ENCODE results near the gene TEX2.
A peak's percentile ranks its signal among the peaks of the same experiment; 100 is the strongest.

TEX2 gene

DNA sequence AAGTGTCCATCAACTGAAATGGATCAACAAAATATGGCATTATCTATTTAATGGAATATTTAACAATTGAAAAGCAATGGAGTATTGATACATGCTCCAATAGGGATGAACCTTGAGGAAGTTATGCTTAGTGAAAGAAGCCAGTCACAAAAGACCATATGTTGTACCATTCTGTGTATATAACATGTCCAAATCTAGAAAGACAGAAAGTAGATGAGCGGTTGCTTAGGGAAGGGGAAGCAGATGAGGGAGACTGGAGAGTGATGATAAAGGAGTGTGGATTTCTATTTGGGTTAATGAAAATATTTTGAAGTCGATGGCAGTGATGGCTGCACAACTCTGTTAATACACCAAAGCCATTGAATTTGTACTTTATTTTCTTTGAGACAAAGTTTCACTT is 124.6 kb downstream of the TEX2 start:
- H3K27ac ChIP-seq = no peak overlapping the region
- TF ChIP-seq, protein P1, sequence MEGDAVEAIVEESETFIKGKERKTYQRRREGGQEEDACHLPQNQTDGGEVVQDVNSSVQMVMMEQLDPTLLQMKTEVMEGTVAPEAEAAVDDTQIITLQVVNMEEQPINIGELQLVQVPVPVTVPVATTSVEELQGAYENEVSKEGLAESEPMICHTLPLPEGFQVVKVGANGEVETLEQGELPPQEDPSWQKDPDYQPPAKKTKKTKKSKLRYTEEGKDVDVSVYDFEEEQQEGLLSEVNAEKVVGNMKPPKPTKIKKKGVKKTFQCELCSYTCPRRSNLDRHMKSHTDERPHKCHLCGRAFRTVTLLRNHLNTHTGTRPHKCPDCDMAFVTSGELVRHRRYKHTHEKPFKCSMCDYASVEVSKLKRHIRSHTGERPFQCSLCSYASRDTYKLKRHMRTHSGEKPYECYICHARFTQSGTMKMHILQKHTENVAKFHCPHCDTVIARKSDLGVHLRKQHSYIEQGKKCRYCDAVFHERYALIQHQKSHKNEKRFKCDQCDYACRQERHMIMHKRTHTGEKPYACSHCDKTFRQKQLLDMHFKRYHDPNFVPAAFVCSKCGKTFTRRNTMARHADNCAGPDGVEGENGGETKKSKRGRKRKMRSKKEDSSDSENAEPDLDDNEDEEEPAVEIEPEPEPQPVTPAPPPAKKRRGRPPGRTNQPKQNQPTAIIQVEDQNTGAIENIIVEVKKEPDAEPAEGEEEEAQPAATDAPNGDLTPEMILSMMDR (conservative IDR thresholded peaks at IDR 0.05) = no peak

DNA sequence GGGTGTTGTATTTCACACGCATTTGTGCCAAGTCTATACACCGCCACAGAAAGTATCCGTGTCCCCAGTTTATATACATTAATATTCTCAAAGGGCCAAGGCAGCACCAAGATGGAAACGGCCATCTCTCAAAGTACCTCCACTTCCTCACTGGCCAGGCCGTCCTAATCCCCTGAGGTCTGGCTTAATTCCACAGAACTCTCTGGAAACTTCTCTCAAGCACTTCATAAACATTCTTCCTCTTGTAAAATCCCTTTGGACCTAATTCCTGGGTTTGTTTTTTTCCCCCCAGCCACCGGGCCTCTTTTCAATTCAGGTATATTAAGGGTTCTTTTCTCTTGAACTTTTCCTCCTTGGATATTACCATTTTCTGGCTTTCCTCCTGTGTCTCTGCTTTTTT is 128.1 kb downstream of the TEX2 start:
- no peak overlapping the region for H3K27ac ChIP-seq
- TF ChIP-seq, protein P1 (conservative IDR thresholded peaks at IDR 0.05) = no peak

GRCh38 chr17:64134216-64134970 is 128.7 kb downstream of the TEX2 start:
- H3K27ac ChIP-seq = no peak overlapping the region
- TF ChIP-seq, protein P1 (conservative IDR thresholded peaks at IDR 0.05) = no peak

DNA sequence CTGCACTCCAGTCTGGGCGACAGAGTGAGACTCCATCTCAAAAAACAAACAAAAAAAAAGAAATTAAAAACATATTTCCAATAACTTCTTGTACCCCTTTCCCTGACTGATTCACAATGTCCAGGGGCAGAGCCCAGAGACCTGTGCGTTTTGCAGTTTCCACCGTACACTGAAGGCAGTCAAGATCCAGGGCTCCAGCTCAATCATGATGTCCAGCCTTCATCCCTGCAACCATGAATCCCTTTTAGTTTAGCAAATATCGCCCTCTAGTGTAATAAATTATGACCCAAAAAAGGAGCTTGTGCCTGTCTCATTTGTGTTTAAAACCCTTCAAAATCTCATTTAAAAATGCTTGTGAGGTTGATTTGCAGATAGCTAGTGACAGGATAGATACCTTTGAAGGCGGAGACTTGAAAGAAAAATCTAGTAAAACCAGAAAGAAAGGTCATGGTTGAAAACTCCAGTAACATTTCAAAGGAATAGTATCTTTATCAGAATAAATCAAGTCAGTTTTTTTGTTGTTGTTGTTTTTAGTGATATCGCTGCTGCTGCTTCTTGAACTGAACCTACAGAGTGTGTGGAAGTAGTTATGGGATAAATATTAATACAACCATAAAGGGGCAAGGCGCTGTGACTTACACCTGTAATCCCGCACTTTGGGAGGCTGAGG is 129.4 kb downstream of the TEX2 start:
- H3K27ac ChIP-seq = no peak overlapping the region
- TF ChIP-seq, protein P1 (conservative IDR thresholded peaks at IDR 0.05) = peak; percentile 78

DNA sequence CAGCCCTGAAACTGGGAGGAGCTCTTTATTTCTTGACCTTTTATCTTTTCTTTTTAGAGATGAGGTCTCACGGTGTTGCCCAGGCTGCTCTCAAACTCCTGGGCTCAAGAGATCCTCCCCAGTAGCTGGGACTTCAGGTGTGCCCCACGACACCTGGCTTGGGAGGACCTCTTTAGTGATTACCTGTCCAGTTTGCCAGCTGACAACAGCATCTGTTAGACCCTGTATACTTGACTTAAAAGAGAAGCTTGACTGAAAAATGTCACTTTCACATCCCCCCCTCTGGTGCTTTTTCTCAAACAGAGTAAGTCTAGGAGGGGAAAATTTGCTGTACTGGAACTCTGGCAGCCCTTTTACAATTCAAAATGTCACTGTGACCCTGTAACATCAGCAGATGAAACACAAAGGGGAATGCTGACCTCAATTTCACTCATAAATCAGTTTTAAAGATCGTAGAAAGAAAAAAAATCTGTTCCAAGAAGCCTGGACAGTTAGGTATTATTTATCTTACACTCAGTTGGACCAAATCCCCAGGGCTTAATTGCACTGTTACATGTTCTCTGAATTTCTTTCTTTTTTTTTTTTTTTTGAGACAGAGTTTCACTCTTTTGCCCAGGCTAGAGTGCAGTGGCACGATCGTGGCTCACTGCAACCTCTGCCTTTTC is 131.3 kb downstream of the TEX2 start:
- H3K27ac ChIP-seq = no peak overlapping the region; the same call in 1 of the 2 replicates
- TF ChIP-seq, protein P1 (conservative IDR thresholded peaks at IDR 0.05) = no peak

DNA sequence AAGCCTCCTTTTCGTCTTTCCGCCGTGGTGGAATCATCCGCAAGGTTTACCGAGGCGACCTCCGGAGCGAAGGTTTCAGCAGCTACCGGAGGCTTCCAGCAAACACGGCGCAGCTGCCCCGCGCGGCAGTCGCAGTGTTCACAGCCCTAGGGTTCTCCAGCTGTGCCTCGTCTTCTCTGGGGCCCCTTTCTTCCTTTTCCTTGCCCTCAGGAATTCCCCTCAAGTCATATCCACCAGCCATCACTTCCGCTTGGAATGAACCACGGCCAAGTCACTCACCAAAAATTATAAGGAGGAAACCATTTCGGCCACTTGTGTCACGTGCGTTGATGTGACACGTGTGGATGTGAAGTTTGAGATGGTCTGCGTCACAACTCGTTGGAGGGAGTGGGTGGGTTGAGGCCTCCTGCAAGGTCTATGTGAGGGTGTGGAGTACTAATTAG is 132.5 kb downstream of the TEX2 start:
- TF ChIP-seq, protein P1 (conservative IDR thresholded peaks at IDR 0.05) = no peak
- no peak overlapping the region; the same call in 1 of the 2 replicates for H3K27ac ChIP-seq

All from VCaP (cell line).